GM18526 (cell line): ENCODE results near the gene NOC4L.

ENCODE experiments used
- POLR2A ChIP-seq: IDR thresholded peaks from 3 replicates; pipeline ENCODE4 v1.6.1; 2011; ENCODE audit not compliant: insufficient read length; ENCODE audit errors: extremely low read depth

Gene NOC4L

DNA sequence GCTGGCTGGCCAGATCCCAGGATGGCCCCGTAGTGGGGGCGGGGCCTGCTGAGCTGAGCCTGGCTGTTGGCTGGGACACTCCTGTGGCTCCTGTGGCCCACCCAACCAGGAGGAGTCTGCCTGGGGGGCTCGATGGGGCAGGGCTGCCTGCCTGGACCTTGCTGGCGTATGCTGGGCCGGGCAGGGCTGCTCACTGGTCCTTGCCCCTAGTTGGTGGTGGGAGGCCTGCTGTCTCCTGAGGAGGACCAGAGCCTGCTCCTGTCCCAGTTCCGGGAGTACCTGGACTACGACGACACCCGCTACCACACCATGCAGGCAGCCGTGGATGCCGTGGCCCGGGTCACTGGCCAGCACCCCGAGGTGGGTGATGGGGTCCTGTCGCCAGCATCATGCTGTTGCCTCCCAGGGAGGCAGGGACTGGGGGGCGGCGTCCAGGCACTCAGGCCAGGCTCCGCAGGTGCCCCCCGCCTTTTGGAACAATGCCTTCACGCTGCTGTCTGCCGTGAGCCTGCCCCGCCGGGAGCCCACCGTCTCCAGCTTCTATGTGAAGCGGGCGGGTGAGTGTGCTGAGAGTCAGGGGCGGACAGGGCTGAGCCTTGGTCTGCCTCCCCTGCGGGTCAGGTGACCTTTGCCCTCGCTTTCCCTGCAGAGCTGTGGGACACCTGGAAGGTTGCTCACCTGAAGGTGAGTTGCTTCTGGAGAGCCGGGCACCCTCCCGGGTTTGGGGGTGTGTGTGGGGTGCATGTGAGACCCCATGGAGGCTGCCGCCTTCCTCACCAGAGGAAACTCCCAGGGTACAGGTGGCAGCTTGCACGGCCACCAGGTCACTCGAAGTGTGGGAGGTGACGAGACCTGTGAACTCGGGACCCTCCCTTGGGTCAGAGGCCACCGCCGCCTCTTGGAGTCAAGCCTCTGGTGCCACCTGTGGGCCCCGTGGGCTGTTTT is 3.4 kb downstream of the NOC4L start:
- TF ChIP-seq POLR2A: no peak

DNA sequence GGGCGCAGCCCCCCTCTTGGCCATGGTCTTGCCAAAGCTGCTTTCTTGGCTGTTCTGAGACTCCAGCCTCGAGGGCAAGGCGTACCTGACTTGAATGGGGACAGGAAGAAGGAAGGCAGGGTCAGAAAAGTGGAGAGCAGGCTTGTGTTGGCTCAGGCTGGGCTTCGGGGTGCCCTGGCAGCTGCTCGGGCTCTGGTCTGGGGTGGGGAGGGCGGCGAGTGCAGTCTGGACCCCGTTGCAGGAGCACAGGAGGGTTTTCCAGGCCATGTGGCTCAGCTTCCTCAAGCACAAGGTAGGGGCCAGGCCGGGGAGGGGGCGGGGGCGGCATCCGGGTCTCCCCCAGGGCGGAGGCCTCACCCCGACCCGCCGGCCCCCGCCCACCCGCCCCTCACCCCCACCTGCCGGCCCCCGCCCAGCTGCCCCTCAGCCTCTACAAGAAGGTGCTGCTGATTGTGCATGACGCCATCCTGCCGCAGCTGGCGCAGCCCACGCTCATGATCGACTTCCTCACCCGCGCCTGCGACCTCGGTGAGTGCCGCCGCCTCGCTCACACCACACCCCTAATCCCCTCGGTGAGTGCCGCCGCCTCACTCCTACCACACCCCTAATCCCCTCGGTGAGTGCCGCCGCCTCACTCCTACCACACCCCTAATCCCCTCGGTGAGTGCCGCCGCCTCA is 4.2 kb downstream of the NOC4L start:
- no peak for TF ChIP-seq POLR2A

DNA sequence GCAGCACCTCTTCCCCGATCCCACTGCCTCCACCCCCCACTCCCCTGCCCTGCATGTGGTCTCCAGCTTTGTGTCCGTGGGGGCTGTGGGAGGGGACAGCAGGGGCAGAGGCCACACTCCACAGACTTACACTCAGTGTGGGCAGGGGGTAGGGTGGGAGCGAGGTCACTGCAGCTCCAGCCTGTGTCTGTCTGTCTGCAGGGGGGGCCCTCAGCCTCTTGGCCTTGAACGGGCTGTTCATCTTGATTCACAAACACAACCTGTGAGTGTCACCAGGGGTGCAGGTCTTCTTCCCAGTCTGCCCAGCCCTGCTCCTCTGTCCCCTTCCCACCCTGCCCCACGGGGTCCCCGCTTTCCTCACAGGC is 6.5 kb downstream of the NOC4L start:
- TF ChIP-seq POLR2A: no peak

DNA sequence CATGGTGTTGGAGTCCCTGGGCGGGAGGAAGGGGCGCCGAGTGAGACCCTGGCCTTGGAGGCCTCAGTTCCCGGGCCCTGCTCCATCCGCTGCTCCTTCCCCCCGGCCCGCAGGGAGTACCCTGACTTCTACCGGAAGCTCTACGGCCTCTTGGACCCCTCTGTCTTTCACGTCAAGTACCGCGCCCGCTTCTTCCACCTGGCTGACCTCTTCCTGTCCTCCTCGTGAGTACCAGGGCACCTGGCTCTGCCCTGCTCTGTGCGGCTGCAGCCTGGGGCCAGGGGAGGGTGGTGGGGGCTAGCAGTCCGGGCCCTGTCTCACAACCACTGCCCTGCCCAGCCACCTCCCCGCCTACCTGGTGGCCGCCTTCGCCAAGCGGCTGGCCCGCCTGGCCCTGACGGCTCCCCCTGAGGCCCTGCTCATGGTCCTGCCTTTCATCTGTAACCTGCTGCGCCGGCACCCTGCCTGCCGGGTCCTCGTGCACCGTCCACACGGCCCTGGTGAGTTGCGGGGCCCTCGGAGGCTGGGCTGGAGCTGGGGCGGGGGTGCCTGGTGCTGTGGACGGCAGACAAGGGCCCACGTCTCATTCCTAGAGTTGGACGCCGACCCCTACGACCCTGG is 7.0 kb downstream of the NOC4L start:
- TF ChIP-seq POLR2A: no peak

DNA sequence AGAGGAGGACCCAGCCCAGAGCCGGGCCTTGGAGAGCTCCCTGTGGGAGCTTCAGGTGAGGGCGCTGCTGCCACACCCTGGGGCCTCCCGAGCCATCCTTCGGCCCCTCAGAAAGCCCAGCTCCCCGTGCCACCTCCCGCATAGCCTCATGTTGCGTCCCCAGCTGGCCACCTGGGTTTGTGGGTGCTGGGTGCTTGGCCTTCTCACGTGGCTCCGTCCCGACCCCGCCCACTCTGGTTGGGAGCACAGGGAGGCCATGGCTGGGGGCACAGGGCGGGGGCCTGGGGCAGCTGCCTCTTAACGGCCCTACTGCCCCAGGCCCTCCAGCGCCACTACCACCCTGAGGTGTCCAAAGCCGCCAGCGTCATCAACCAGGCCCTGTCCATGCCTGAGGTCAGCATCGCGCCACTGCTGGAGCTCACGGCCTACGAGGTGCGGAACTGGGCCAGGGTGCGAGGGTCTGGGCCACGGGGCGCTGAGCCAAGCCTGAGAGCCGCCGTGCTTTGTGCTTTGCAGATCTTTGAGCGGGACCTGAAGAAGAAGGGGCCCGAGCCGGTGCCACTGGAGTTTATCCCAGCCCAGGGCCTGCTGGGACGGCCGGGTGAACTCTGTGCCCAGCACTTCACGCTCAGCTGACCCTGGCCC is 7.6 kb downstream of the NOC4L start:
- TF ChIP-seq POLR2A: no peak

DNA sequence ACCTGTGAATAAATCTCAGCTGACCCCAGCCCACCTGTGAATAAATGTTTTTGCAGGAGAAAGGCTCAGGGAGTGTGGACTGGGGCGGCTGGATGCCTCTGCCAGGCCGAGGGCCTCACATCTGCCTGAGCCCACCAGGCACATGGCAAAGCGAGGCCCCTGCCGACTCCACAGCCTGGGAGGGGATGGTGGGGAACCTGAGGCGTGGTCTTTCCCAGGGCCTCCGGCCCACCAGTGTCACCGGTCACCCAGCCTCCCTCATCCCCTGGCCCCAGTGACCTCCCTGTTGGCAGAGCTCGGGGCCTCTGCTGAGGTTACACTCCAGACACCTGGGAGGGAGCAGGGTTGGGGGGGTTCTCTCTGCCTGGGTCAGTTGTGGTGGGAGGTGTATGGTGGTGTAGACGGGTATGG is 8.2 kb downstream of the NOC4L start:
- no peak for TF ChIP-seq POLR2A

DNA sequence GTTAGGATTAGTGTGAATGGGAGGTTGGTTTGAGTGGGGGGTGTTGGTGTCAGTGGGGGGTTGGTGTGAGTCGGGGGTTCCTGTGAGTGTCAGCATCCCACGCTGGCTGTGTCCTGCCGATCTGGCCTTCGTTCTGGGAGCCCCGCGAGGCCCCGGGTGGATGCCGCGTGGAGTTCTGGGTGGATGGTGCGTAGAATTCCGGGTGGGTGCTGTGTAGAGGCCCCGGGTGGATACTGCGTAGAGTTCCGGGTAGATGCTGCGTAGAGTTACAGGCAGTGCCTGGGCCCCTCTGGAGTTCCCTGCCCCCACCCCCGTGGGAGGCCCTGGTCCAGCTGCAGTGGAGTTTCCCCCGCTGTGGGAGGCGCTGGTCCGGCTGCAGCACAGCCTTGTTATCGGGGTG is 8.7 kb downstream of the NOC4L start:
- TF ChIP-seq POLR2A: no peak

DNA sequence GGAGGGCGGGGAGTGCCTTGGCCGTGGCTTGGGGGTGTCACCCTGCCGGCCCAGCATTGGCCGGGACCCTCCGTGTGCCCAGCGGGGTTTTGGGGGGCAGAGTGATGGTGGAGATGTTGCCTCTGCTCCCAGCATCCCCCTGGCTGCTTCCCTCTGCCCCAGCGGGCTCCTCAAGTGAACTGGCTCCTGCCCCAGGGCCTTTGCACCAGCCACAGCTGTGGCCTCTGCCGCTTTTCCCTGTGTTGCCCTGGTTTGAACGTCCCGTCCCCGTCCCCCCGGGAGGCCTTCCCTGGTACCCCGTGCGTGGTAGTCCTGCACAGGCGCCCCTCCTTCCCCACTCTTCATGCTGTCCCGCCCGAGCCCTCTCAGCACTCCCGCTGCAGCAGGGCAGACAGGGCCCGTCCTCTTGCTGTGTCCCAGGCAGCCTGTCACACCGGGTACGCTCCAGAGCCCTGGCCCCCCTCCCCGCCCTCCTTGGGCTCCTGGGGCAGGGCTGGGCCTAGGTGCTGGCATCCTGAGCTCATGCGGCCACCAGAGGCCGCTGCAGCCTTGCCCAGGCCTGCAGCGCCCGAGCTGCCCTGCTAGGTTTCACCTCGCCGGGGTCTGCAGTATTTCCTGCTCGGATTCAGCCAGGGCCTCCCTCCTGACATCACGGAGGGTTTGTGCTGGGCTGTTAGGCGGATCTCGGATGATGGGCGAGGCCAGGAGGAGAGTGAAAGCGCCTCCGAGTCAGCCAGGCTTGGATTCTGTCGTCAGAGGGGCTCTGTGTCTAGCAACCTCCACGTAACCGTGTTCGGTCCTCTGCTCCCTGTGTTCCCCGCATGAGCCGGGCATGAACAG is 9.5 kb downstream of the NOC4L start:
- TF ChIP-seq POLR2A: no peak

DNA sequence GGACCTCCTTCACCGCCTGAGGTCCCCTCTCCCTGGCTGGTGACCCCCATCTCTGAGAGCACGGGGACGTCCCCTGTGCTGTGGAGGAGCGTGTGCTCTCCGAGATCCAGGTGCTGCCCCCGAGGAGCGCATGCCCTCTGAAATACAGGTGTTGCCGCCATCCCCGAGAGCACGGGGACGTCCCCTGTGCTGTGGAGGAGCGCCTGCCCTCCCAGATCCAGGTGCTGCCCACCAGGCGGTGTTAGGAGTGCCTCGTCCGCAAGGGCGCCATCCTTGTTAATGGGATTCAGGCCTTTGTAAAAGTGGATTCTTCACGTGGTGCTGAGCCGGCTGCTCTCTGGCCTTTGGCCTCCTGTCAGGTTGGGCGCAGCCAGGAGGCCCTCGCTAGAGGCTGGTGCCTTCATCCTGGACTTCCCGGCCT is 10.1 kb downstream of the NOC4L start:
- TF ChIP-seq POLR2A: no peak

DNA sequence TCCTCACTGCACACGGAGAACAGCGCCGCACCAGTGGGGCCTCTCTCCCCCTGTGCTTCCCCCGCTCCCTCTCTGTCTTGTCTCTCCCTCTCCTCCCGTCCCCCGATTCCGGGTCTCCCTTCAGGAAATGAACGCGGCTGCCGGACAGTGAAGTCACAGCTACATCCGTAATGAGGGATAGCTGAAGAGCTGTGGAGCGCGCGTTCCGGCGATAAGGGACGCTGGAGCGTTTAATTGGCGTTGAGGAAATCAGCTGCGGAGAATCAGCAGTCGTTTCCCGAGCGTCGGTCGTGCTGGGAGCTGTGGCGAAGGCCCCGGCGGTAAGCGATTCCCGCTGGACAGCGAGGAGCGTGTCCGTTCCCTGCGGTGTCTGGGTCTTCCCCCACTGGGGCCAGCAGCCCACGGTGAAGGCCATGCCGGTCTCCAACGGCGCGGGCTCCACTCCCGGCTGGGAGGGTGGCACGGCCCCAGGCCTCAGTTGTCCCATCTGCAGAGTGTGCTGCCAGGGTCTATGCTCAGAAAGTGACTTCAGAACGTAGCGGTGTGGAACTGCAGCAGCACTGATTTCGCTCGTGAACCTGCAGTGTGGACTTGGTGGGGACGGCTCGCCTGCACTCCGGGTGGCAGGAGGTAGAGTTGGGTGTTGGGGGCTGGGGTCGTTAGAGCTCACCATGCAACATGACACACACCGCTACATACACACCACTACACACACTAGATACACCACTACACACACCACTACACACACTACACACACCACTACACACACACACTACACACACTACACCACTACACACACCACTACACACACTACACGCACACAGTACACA is 10.9 kb downstream of the NOC4L start:
- no peak for TF ChIP-seq POLR2A

DNA sequence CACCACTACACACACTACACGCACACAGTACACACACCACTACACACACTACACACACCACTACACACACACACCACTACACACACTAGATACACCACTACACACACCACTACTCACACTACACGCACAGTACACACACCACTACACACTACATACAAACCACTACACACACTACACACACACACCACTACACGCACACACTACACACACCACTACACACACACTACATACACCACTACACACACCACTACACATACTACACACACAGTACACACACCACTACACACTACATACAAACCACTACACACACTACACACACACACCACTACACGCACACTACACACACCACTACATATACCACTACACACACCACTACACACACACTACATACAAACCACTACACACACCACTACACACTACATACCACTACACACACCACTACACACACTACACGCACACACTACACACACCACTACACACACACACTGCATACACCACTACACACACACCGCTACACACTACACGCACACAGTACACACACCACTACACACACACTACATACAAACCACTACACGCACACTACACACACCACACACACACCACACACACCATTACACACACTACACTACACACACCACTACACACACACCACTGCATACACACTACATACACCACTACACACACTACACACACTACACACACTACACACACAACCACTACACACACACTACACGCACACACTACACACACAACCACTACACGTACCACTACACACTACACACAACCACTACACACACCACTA is 11.7 kb downstream of the NOC4L start:
- TF ChIP-seq POLR2A: no peak

DNA sequence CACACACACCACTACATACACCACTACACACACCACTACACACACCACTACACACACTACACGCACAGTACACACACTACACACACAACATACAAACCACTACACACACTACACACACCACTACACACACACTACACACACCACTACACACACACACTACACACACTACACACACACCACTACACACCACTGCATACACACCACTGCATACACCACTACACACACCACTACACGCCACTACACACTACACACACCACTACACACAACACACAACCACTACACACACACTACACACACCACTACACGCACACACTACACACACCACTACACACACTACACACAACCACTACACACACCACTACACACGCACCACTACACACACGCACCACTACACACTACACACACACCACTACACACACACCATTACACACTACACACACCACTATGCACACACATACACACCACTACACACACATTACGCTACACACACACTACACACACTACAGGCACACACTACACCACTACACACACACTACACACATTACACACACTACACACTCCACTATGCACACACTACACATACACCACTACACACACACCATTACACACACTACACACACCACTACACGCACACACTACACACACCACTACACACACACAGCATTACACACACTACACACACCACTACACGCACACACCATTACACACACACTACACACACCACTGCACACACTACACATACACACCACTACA is 12.5 kb downstream of the NOC4L start:
- TF ChIP-seq POLR2A: no peak
